Activated CD8-positive, alpha-beta memory T cell treated with anti-CD3 and anti-CD28 coated beads, Interleukin-2, amount 50 U/mL, for 48 hours (primary cell): ENCODE measurements around the gene WDR64.

ENCODE experiments used
- DNase-seq: peaks from one replicate; pipeline ENCODE4 v3.0.0-alpha.2; 2020

WDR64 gene

GRCh38 chr1:241652012-241652411 lies at the start of gene WDR64:
Gene WDR64 (plus strand): TSS chr1:241652281. CDS start chr1:241652485, 204 bp downstream.
- no peak for DNase-seq

GRCh38 chr1:241603731-241604245 lies 48.3 kb upstream of the WDR64 start:
- DNase-seq = no peak

GRCh38 chr1:241605146-241605805 lies 46.8 kb upstream of the WDR64 start:
- no peak for DNase-seq

DNA sequence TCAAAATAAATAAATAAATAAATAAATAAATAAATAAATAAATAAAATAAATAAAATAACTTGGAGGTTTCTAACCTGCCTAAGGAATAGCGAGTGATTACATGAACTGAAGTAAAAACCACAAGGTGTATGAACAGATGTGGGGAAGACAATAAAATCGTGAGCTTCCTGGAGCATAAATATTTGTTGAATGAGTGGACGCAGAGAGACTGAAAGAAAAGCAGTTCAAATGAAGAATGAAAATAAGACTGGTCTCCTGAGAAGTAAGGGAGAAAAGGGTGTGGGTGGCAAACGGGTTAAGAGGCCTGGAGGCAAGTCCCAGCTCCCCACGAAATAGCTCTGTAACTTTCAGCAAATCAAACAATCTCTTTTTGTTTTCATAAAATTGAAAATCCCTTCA lies 45.5 kb upstream of the WDR64 start:
- DNase-seq = no peak

DNA sequence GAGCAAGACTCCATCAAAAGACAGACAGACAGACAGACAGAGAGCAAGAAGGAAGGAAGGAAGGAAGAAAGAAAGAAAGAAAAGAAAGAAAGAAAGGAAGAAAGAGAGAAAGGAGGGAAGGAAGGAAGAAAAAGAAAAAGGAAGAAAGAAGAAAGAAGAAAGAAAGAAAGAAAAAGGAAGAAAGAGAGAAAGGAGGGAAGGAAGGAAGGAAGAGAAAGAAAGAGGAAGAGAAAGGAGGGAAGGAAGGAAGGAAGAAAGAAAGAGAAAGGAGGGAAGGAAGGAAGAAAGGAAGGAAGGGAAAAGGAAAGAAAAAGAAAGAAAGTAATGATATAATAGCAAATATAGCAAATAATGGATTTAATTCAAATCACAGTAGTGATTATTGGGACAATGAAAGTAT lies 44.6 kb upstream of the WDR64 start:
- DNase-seq = no peak

- no peak for DNase-seq
These were observed 43.6 kb upstream of the WDR64 start for GRCh38 chr1:241608379-241609033.

DNA sequence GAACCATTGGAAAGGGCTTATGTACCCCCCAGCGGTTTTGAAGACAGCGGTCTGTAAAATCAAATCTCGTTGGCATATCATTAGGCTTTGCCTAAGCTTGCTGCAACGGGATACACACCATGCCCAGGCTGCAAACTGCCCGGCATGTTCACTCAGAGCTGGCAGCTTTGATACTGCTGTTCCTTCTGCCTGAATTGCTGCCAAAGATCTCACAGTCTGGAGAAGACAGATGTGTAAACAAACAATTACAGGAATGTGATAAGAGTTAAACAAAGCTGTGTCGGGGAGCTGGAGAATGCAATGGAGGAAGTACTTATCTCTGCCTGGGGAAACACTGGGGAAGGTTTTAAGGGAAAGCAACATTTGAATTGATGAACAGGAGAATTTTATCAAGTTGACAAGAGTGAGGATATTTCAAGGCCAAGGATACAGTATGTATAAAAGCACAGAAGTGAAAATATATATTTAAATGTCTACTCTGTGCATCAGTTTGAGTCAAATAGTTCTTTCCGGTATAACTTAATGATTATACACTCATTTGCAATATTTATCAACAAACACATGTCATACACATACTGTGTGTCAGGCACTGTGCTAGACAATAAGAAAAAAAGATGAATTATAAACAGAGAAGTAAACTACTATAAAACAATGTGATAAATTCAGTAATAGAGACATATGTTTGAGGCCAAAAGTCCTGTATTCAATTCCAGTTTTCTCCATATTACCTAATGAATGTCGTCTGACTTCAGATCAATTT lies 41.8 kb upstream of the WDR64 start:
- no peak for DNase-seq

- DNase-seq = no peak
These were observed 41.0 kb upstream of the WDR64 start for GRCh38 chr1:241611063-241611462.

GRCh38 chr1:241611736-241612135 lies 40.3 kb upstream of the WDR64 start:
- no peak for DNase-seq

GRCh38 chr1:241612533-241613477 lies 39.3 kb upstream of the WDR64 start:
- no peak for DNase-seq

- DNase-seq = no peak
These were observed 37.9 kb upstream of the WDR64 start for GRCh38 chr1:241614144-241614543.

GRCh38 chr1:241614572-241614971 lies 37.5 kb upstream of the WDR64 start:
- DNase-seq = no peak

DNA sequence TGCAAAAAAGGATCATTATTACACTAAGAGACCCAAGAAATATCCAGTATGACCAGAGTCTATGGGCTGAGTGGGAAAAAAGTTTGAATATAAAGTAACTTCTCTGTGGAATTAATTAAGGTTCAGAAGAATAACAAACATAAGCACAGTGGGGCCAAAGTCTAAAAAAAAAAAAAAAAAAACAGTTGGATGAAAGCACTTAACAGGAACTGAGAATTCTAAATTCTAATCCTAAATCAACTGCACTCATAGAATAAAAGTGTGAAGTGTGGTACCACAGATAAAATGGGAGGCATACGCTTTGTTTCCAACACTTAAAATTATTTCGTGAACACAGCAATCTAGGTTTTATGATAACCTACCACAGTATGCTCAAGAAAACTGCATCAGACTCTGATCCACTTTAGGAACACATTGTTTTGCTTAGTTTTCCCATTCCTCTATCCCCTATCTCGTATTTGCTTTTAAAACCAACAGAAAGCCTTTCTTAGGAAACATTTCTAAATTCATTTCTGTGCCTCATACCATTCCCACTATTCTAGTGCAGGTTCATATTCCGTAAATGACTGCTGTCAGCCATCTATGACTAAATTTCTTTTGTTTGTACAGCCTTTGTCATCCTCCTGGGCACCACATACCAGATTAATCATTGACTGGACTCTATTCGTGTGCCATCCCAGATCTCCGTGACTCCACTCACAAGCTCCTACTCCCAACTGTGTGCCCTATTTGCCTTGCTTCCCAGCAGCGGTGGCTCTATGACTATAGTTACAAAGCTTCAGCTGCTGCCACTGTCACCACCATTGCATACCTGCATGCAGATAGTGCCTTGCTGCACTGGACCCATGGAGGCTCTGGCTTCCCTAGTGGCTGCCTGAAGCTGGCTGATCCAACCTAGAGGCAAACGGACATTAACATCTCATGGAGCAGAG lies 36.8 kb upstream of the WDR64 start:
- no peak for DNase-seq

DNA sequence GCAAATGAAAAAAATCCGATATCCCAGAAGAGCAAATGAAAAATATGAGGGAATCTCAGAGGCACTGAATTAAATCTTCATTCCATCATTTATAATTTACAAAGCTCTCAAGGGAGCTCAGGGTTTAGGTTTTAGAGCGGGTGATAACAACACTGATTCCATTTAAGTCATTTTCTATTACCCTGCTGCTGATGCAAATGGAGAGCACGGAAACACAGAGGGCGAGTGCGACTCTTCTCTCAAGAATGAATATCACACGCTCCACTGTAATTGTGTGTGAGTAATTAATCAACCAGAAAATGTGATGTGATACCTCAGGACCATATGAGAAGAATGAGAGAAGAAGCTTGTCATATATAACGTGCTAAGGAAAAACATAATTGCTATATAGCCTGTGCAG lies 34.7 kb upstream of the WDR64 start:
- no peak for DNase-seq

DNA sequence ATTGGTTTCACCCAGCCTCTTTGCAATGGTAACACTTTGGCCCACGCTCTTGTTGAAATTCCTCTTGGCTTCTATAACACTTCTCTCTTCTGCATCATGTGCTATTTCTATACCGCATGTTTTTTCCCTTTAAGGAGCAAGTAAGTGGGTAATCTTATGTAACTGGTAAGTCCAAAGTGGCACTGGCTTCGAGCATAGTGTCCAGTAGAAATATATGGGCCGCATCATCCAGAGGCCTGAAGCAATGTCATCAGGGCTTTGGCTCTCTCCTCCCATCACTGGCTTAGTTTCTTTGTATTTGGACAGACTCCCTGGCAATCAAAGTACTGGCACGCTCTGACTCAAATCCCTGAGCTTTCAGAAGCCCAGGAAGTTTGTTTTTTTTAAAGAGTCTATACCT lies 29.4 kb upstream of the WDR64 start:
- DNase-seq = no peak

GRCh38 chr1:241624935-241625334 lies 27.1 kb upstream of the WDR64 start:
- DNase-seq = no peak

DNA sequence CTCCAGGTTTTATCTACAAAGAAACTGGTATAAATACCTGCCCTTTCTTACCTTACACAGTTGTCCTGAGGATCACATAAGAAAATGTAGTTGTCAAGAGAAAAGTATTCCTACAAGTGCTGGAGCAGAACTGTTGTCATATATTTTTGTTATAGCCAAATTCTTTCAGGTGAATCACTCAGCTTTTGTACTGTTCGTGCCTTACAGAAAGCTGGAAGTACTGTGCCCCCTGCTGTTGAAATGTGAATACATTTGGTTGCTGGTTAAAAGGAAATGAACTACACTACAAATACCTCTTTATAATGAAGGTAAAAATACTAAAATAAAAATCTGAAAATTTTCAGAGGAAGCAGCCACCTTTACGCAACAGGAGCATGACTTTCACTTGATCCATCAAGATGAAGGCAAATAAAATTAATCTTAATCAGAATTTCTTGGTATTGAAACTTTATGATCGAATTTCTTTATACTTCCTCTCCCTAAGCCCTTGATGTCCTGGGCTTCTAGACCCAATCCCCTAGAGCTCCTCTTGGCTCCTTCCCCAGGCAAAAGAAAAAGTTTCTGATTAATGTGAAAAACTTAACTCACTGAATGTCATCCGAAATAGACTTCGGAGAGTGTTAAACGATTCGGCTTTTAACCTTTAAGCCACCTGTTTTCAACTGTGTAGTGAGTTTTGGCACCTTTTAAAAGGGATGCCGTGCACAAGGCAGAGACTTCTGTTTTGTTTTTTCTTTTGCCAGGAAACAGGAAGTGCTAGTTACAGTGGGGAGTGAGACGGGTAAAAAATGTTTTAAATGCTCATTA lies 24.4 kb upstream of the WDR64 start:
- DNase-seq = no peak

DNA sequence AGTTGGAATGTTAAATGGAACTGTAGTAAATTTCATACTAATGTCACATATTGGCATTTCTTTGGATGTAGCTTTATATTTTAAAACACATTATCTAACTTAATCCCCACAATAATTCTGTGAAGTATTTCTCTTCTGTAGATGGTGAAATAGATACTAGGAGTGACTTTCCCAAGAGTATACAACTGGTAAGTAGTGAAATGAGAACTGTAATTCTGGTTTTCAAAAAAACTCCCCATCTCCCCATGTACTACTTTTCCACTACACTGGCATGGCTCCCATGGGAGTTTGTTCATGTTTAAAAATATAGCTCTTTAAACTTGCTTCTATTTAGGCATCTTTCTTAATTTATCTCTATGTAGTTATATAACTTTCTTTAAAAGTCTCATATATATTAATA lies 22.1 kb upstream of the WDR64 start:
- DNase-seq = no peak

DNA sequence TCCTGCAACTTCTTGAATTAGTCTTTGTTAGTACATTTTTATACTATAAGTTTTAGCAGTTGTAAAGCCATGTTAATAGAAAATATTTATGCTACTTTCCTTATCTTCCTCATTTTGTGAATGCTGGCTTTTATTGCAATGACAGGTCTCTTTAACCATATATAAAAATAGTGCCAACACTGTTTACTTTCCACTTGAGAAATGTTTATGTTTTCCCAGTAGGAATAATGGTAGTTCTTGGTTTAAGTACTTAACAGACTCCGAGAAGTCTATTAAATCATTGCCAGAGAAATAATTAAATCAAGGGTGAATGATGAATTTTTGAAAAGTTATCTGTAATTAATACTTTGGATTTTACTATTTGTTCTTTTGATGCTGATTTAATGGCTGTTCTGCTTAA lies 21.6 kb upstream of the WDR64 start:
- no peak for DNase-seq

GRCh38 chr1:241630899-241631298 lies 21.2 kb upstream of the WDR64 start:
- DNase-seq = no peak

- DNase-seq = no peak
These were observed 20.4 kb upstream of the WDR64 start for GRCh38 chr1:241631674-241632073.
